GM12878 (cell line): ENCODE results near the gene CAMKK1. TPM values are rescaled to one million over a fixed set of nuclear protein-coding genes. Genes with fewer than 3 reads are reported as not detected.

Experiments used
- ATAC-seq: fragments of 200-7000 bp; cut with Tn5 transposase; 3 replicates; pipeline ENCODE4 v1.9.1; 2020; ENCODE audit warnings: mild to moderate bottlenecking, moderate library complexity
- BruUV-seq: library from RNA; stranded (reverse); fragments of 400-500 nt; replicated peaks from 2 replicates; lab custom pipeline; 2021; lab: Mats Ljungman, UMichigan
- CTCF ChIA-PET: fragments of 300-600 bp; sonication (Branson Sonifier 250); formaldehyde crosslinking; extraction: SDS; loops from one replicate; lab custom pipeline; 2021; ENCODE audit warnings: inconsistent platforms; lab: Yijun Ruan, JAX
- POLR2A ChIA-PET: fragments of 350-600 bp; formaldehyde crosslinking; extraction: SDS; loops from one replicate; lab custom pipeline; 2021; ENCODE audit warnings: inconsistent platforms; lab: Charles Lee
- RAD21 ChIA-PET: fragments of 300-600 bp; sonication (Branson Sonifier 250); formaldehyde crosslinking; loops from one replicate; lab custom pipeline; 2023; ENCODE audit warnings: antibody characterized with exemption; ENCODE audit not compliant: unreplicated experiment; lab: Charles Lee
- SMC1A ChIA-PET: fragments of 300-600 bp; sonication (Branson Sonifier 250); formaldehyde crosslinking; loops from one replicate; lab custom pipeline; 2023; ENCODE audit not compliant: unreplicated experiment, uncharacterized antibody; lab: Charles Lee
- DNase-seq: peaks from one replicate; pipeline ENCODE4 v3.0.0-alpha.2; 2011; ENCODE audit warnings: low read depth, low spot score
- FAIRE-seq: peaks from 3 replicates; lab custom pipeline; 2011; peaks lifted over from hg19 to GRCh38; lab: Jason Lieb, UNC
- H2AFZ ChIP-seq: 2 replicates; pipeline ENCODE4 v1.6.0; 2011; ENCODE audit warnings: low read depth, low read length, control low read depth; ENCODE audit not compliant: control insufficient read depth
- H3K27ac ChIP-seq: 2 replicates; pipeline ENCODE4 v1.5.1; 2011; ENCODE audit warnings: control low read depth; ENCODE audit not compliant: control insufficient read depth, insufficient read depth
- H3K27me3 ChIP-seq, 2 experiments: replicated peaks in 1 of 2; 2 replicates each; pipeline versions ENCODE4 v1.6.0 to v1.6.1; 2011; ENCODE audit warnings: low read length in 1 of 2; ENCODE audit not compliant: control insufficient read depth in 2 of 2, insufficient read depth in 2 of 2
- H3K36me3 ChIP-seq, 2 experiments: 2 replicates each; pipeline ENCODE4 v1.5.1; 2011; ENCODE audit warnings: low read length in 1 of 2; ENCODE audit not compliant: control insufficient read depth in 2 of 2, insufficient read depth in 2 of 2
- H3K4me1 ChIP-seq: 2 replicates; pipeline ENCODE4 v1.6.1; 2011; ENCODE audit warnings: mild to moderate bottlenecking, low read length, moderate library complexity, mixed read lengths; ENCODE audit not compliant: control insufficient read depth, insufficient read depth
- H3K4me2 ChIP-seq: 2 replicates; pipeline ENCODE4 v1.6.0; 2011; ENCODE audit warnings: control low read depth; ENCODE audit not compliant: control insufficient read depth, insufficient read depth
- H3K4me3 ChIP-seq: fragments of 200-600 bp; sonication (generic); 2 replicates; pipeline ENCODE4 v1.5.1; 2016
- H3K79me2 ChIP-seq: 2 replicates; pipeline ENCODE4 v1.6.0; 2011; ENCODE audit warnings: low read length; ENCODE audit not compliant: control insufficient read depth, insufficient read depth
- H3K9ac ChIP-seq: 2 replicates; pipeline ENCODE4 v1.8.0; 2011; ENCODE audit warnings: low read length, control low read depth, mixed read lengths; ENCODE audit not compliant: control insufficient read depth, insufficient read depth
- H3K9me3 ChIP-seq: replicated peaks from 3 replicates; pipeline ENCODE4 v1.5.1; 2011; ENCODE audit warnings: mild to moderate bottlenecking, low read length; ENCODE audit not compliant: control insufficient read depth, insufficient read depth
- H4K20me1 ChIP-seq: 2 replicates; pipeline ENCODE4 v1.6.0; 2011; ENCODE audit not compliant: control insufficient read depth, insufficient read depth
- ATF7 ChIP-seq: fragments of 450-650 bp; IDR thresholded peaks from 2 replicates; pipeline ENCODE4 v1.6.1; 2016; ENCODE audit warnings: low read depth, mild to moderate bottlenecking
- NFYB ChIP-seq: IDR thresholded peaks from 2 replicates; pipeline ENCODE4 v1.6.1; 2011; ENCODE audit warnings: low read depth, mild to moderate bottlenecking, low read length, improper control_type of control experiment, moderate library complexity; ENCODE audit not compliant: insufficient read depth
- SMAD1 ChIP-seq: fragments of 450-650 bp; IDR thresholded peaks from 2 replicates; pipeline ENCODE4 v1.6.1; 2018; ENCODE audit warnings: mild to moderate bottlenecking, low read depth; ENCODE audit not compliant: partially characterized antibody
- WGBS: methylation state at CpG from one replicate; pipeline ENCODE4 v1.1.6; 2016; ENCODE audit warnings: low lambda C conversion rate; ENCODE audit not compliant: insufficient replicate concordance, insufficient coverage; ENCODE audit errors: missing lambda C conversion rate; 5-methylcytosine and 5-hydroxymethylcytosine counted together
- in situ Hi-C: fragments of 300-500 bp; cut with MboI; formaldehyde crosslinking; loops from 9 replicates; pipeline ENCODE4 v1.14.3; 2018; ENCODE audit warnings: mixed read lengths
- intact Hi-C: fragments of 100-400 bp; cut with micrococcal nuclease; formaldehyde crosslinking; loops from one replicate; pipeline ENCODE4 v1.14.2; 2022; ENCODE audit not compliant: unreplicated experiment
- polyA plus RNA-seq, 11 experiments: library from polyadenylated mRNA; depleted of rRNA in 4 of 11; unstranded in 6 of 11; stranded (reverse) in 5 of 11; fragments of >200 nt; fragmentation: Nextera tagmentation in 4 of 11; fragmentation: Illumina TruSeq in 1 of 11; extraction: Ambion mirVana in 4 of 11; extraction: Trizol in 1 of 11; gene quantifications; 1 replicate in 1 of 11; 2 replicates in 10 of 11; pipeline versions ENCODE4 v1.2.1 to v1.2.3, GENCODE V29; 2011 to 2016; ENCODE audit warnings: inconsistent platforms in 2 of 11, missing spikeins in 2 of 11, low read depth in 1 of 11
- total RNA-seq, 4 experiments: library from RNA; depleted of rRNA in 3 of 4; stranded (reverse); fragments of >200 nt in 3 of 4; fragmentation: Illumina TruSeq in 1 of 4; extraction: Trizol in 1 of 4; gene quantifications; 2 replicates each; pipeline versions ENCODE4 v1.2.1 to v1.2.3, GENCODE V29; 2013 to 2021
- TF ChIP-seq, protein P1 (sequence below): IDR thresholded peaks from 2 replicates; pipeline ENCODE4 v1.6.1; 2012; ENCODE audit warnings: mild to moderate bottlenecking, low read depth, low read length
- TF ChIP-seq, protein P2 (sequence below): IDR thresholded peaks from 2 replicates; pipeline ENCODE4 v1.6.1; 2011; ENCODE audit warnings: low read depth, mild to moderate bottlenecking, low read length, moderate library complexity, borderline replicate concordance; ENCODE audit errors: extremely low read depth
- TF ChIP-seq, protein P3 (sequence below): fragments of 450-650 bp; IDR thresholded peaks from 2 replicates; pipeline ENCODE4 v1.6.1; 2017; ENCODE audit warnings: mild to moderate bottlenecking
- TF ChIP-seq, protein P4 (sequence below): fragments of 450-650 bp; IDR thresholded peaks from 2 replicates; pipeline ENCODE4 v1.6.1; 2014; ENCODE audit warnings: mild to moderate bottlenecking
- TF ChIP-seq, protein P5 (sequence below): fragments of 450-650 bp; IDR thresholded peaks from 2 replicates; pipeline ENCODE4 v1.6.1; 2018; ENCODE audit warnings: mild to moderate bottlenecking, low read depth, moderate library complexity; ENCODE audit not compliant: partially characterized antibody

CAMKK1 gene
- total and polyA plus RNA-seq, 10 of the 15 experiments (the other 5 are each of a cell fraction or from before 2014, with no cell fraction given), result 0.06 to 0.84 (median 0.37) TPM

DNA sequence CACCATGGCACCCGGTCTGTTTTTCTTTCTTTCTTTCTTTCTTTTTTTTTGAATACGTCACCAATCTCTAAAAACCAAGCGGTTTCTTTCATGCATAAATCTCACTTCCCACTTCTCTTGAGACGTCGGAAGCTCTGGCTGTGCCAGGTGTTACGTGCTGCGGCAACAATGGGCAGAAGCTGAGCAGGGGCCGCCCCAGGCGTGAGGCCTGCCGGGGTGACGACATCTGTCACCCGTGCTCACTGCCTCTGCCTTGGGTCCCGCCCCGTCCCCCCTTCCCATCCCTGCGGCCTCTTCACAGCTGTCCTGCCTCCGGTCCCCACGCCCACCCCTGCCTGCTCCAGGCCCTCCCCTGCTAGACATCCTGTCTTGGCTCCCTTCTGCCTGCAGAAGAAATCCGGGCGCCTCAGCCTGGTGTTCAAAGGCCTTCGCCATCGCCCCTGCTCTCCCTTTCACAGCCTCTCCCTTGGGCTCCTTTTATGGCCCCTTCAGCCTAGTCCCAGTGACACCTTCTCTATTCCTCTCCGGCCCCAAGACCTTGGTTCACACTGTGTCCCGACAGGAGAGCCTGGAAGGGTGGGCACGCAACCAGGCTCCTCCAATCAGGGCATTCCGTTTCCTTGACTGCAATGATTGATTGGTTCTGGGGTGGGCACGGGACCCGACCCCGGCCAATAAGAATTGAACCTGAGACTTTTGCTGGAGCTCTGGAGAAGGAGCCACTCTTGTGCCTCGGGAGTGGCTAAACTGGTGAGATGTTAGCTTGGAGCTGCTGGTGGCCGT lies 18.6 kb upstream of the CAMKK1 start:
- intact Hi-C loops (loop anchor here (2.0 to 5.0 kb wide), 2 partner anchors 49 to 51 kb away; partner anchors contain the start of gene ATP2A3), in situ Hi-C loops (loop anchor here (5.0 kb wide), 1 partner anchor 96 kb away; no protein-coding TSS in a partner anchor)
- BruUV-seq, result no TSS peak
- ChIA-PET CTCF (interaction anchor here (0.6 to 7.7 kb wide), 9 partner anchors 9 to 466 kb away, joined by 3 to 119 read pairs (median 5); no protein-coding TSS in a partner anchor), SMC1A (interaction anchor here (0.8 to 4.5 kb wide), 7 partner anchors 10 to 651 kb away, joined by 3 to 45 read pairs (median 3); partner anchors contain the start of gene NCBP3), POLR2A (interaction anchor here (0.7 to 4.2 kb wide), 8 partner anchors 14 to 276 kb away, joined by 3 to 18 read pairs (median 4); partner anchors contain the start of genes ATP2A3, CAMKK1 and SHPK), RAD21 (interaction anchor here (1.0 to 5.9 kb wide), 8 partner anchors 19 to 173 kb away, joined by 3 to 70 read pairs (median 5); partner anchors contain the start of gene CAMKK1)
- H3K27me3 ChIP-seq, result no peaks in the 10 kb centered on the region
- 36% methylated on average over 21 of the region's 30 CpGs for WGBS
- H2AFZ ChIP-seq, result peak overlapping the region; percentile 58
- H4K20me1 ChIP-seq, result no peaks in the 10 kb centered on the region
- ATAC-seq (peak; percentile 87), DNase-seq (peak; percentile 89), FAIRE-seq (peak; percentile 96)
- no peaks in the 10 kb centered on the region; the same call in 2 of the 3 replicates for H3K9me3 ChIP-seq
- H3K27ac ChIP-seq, result peak overlapping the region; percentile 80
- peak overlapping the region; percentile 63 for H3K4me2 ChIP-seq
- no peaks in the 10 kb centered on the region for H3K36me3 ChIP-seq
- peak overlapping the region; percentile 59 for H3K9ac ChIP-seq
- H3K4me1 ChIP-seq, result peaks cover 46% of the 10 kb centered on the region
- H3K79me2 ChIP-seq, result peaks cover 15% of the 10 kb centered on the region
- no peak overlapping the region for H3K4me3 ChIP-seq
- TF ChIP-seq NFYB (peak; percentile 52; the same call in 1 of the 2 replicates), SMAD1 (peak; percentile 34), ATF7 (peak; percentile 99)
- TF ChIP-seq, protein P1, sequence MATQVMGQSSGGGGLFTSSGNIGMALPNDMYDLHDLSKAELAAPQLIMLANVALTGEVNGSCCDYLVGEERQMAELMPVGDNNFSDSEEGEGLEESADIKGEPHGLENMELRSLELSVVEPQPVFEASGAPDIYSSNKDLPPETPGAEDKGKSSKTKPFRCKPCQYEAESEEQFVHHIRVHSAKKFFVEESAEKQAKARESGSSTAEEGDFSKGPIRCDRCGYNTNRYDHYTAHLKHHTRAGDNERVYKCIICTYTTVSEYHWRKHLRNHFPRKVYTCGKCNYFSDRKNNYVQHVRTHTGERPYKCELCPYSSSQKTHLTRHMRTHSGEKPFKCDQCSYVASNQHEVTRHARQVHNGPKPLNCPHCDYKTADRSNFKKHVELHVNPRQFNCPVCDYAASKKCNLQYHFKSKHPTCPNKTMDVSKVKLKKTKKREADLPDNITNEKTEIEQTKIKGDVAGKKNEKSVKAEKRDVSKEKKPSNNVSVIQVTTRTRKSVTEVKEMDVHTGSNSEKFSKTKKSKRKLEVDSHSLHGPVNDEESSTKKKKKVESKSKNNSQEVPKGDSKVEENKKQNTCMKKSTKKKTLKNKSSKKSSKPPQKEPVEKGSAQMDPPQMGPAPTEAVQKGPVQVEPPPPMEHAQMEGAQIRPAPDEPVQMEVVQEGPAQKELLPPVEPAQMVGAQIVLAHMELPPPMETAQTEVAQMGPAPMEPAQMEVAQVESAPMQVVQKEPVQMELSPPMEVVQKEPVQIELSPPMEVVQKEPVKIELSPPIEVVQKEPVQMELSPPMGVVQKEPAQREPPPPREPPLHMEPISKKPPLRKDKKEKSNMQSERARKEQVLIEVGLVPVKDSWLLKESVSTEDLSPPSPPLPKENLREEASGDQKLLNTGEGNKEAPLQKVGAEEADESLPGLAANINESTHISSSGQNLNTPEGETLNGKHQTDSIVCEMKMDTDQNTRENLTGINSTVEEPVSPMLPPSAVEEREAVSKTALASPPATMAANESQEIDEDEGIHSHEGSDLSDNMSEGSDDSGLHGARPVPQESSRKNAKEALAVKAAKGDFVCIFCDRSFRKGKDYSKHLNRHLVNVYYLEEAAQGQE, result no peak
- TF ChIP-seq, protein P2, sequence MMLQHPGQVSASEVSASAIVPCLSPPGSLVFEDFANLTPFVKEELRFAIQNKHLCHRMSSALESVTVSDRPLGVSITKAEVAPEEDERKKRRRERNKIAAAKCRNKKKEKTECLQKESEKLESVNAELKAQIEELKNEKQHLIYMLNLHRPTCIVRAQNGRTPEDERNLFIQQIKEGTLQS, result no peak
- TF ChIP-seq, protein P3, sequence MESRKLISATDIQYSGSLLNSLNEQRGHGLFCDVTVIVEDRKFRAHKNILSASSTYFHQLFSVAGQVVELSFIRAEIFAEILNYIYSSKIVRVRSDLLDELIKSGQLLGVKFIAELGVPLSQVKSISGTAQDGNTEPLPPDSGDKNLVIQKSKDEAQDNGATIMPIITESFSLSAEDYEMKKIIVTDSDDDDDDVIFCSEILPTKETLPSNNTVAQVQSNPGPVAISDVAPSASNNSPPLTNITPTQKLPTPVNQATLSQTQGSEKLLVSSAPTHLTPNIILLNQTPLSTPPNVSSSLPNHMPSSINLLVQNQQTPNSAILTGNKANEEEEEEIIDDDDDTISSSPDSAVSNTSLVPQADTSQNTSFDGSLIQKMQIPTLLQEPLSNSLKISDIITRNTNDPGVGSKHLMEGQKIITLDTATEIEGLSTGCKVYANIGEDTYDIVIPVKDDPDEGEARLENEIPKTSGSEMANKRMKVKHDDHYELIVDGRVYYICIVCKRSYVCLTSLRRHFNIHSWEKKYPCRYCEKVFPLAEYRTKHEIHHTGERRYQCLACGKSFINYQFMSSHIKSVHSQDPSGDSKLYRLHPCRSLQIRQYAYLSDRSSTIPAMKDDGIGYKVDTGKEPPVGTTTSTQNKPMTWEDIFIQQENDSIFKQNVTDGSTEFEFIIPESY, result no peak
- TF ChIP-seq, protein P4, sequence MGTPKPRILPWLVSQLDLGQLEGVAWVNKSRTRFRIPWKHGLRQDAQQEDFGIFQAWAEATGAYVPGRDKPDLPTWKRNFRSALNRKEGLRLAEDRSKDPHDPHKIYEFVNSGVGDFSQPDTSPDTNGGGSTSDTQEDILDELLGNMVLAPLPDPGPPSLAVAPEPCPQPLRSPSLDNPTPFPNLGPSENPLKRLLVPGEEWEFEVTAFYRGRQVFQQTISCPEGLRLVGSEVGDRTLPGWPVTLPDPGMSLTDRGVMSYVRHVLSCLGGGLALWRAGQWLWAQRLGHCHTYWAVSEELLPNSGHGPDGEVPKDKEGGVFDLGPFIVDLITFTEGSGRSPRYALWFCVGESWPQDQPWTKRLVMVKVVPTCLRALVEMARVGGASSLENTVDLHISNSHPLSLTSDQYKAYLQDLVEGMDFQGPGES, result no peak
- TF ChIP-seq, protein P5, sequence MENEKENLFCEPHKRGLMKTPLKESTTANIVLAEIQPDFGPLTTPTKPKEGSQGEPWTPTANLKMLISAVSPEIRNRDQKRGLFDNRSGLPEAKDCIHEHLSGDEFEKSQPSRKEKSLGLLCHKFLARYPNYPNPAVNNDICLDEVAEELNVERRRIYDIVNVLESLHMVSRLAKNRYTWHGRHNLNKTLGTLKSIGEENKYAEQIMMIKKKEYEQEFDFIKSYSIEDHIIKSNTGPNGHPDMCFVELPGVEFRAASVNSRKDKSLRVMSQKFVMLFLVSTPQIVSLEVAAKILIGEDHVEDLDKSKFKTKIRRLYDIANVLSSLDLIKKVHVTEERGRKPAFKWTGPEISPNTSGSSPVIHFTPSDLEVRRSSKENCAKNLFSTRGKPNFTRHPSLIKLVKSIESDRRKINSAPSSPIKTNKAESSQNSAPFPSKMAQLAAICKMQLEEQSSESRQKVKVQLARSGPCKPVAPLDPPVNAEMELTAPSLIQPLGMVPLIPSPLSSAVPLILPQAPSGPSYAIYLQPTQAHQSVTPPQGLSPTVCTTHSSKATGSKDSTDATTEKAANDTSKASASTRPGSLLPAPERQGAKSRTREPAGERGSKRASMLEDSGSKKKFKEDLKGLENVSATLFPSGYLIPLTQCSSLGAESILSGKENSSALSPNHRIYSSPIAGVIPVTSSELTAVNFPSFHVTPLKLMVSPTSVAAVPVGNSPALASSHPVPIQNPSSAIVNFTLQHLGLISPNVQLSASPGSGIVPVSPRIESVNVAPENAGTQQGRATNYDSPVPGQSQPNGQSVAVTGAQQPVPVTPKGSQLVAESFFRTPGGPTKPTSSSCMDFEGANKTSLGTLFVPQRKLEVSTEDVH, result peak; percentile 51
